H9 (cell line): ENCODE data around the gene CDHR5. TPM values are rescaled to one million over a fixed set of nuclear protein-coding genes. Genes with fewer than 3 reads are reported as not detected.

Source experiments
- DNase-seq: peaks from one replicate; pipeline ENCODE4 v3.0.0-alpha.2; 2017
- H2AFZ ChIP-seq: one replicate; pipeline ENCODE4 v1.6.1; 2013; ENCODE audit warnings: mild to moderate bottlenecking, low read length, control low read depth, moderate library complexity
- H2AK5ac ChIP-seq: 2 replicates; pipeline ENCODE4 v1.6.1; 2013; ENCODE audit warnings: low read length, control low read depth, mixed read lengths; ENCODE audit not compliant: insufficient read length
- H2BK120ac ChIP-seq: one replicate; pipeline ENCODE4 v1.6.1; 2013; ENCODE audit warnings: low read depth, mild to moderate bottlenecking, low read length, control low read depth, inconsistent platforms; ENCODE audit not compliant: poor library complexity, severe bottlenecking
- H2BK12ac ChIP-seq: 2 replicates; pipeline ENCODE4 v1.6.1; 2013; ENCODE audit warnings: low read length, control low read depth, mixed read lengths, low read depth; ENCODE audit not compliant: insufficient read length
- H2BK15ac ChIP-seq: 2 replicates; pipeline ENCODE4 v1.6.1; 2013; ENCODE audit warnings: low read depth, low read length, control low read depth
- H2BK20ac ChIP-seq: one replicate; pipeline ENCODE4 v1.6.1; 2013; ENCODE audit warnings: low read depth, mild to moderate bottlenecking, low read length, control low read depth, inconsistent platforms; ENCODE audit not compliant: poor library complexity, severe bottlenecking
- H2BK5ac ChIP-seq: 2 replicates; pipeline ENCODE4 v1.6.1; 2013; ENCODE audit warnings: low read length, control low read depth, mixed read lengths; ENCODE audit not compliant: insufficient read length
- H3K14ac ChIP-seq: 2 replicates; pipeline ENCODE4 v1.6.1; 2013; ENCODE audit warnings: low read length, control low read depth; ENCODE audit not compliant: insufficient read depth
- H3K18ac ChIP-seq: 2 replicates; pipeline ENCODE4 v1.6.1; 2013; ENCODE audit warnings: low read depth, mild to moderate bottlenecking, mixed read lengths, low read length, control low read depth; ENCODE audit not compliant: insufficient read length
- H3K23ac ChIP-seq: 2 replicates; pipeline ENCODE4 v1.6.1; 2013; ENCODE audit warnings: low read length, control low read depth, mixed read lengths, low read depth; ENCODE audit not compliant: insufficient read length
- H3K23me2 ChIP-seq: 2 replicates; pipeline ENCODE4 v1.6.1; 2013; ENCODE audit warnings: low read depth, mild to moderate bottlenecking, mixed read lengths, low read length, control low read depth; ENCODE audit not compliant: insufficient read length, poor library complexity, severe bottlenecking
- H3K27ac ChIP-seq: 2 replicates; pipeline ENCODE4 v1.5.1; 2013; ENCODE audit warnings: low read length, control low read depth, mixed read lengths, low read depth; ENCODE audit not compliant: insufficient read length
- H3K27me3 ChIP-seq: 2 replicates; pipeline ENCODE4 v1.6.1; 2013; ENCODE audit warnings: low read length, control low read depth, inconsistent platforms; ENCODE audit not compliant: insufficient read depth
- H3K4ac ChIP-seq: 2 replicates; pipeline ENCODE4 v1.6.1; 2013; ENCODE audit warnings: low read depth, mild to moderate bottlenecking, control low read depth, inconsistent platforms, low read length, moderate library complexity
- H3K4me1 ChIP-seq: 2 replicates; pipeline ENCODE4 v1.6.1; 2013; ENCODE audit warnings: low read length, control low read depth, inconsistent platforms; ENCODE audit not compliant: insufficient read depth
- H3K4me2 ChIP-seq: 2 replicates; pipeline ENCODE4 v1.6.1; 2013; ENCODE audit warnings: low read length, control low read depth, mixed read lengths; ENCODE audit not compliant: insufficient read length, insufficient read depth
- H3K56ac ChIP-seq: 2 replicates; pipeline ENCODE4 v1.6.1; 2013; ENCODE audit warnings: low read depth, mild to moderate bottlenecking, mixed read lengths, low read length, control low read depth; ENCODE audit not compliant: insufficient read length
- H3K79me1 ChIP-seq: 2 replicates; pipeline ENCODE4 v1.6.1; 2013; ENCODE audit warnings: low read depth, mild to moderate bottlenecking, moderate library complexity, low read length, control low read depth, inconsistent platforms; ENCODE audit not compliant: insufficient read depth, poor library complexity, severe bottlenecking
- H3K79me2 ChIP-seq: 2 replicates; pipeline ENCODE4 v1.6.1; 2013; ENCODE audit warnings: low read length, control low read depth, inconsistent platforms; ENCODE audit not compliant: insufficient read depth
- H3K9ac ChIP-seq: 2 replicates; pipeline ENCODE4 v1.6.1; 2013; ENCODE audit warnings: low read length, control low read depth, mixed read lengths; ENCODE audit not compliant: insufficient read length; ENCODE audit errors: extremely low read depth
- H3K9me3 ChIP-seq: one replicate; pipeline ENCODE4 v1.6.1; 2013; ENCODE audit warnings: low read depth, low read length, inconsistent platforms; ENCODE audit not compliant: control insufficient read depth
- H3T11ph ChIP-seq: one replicate; pipeline ENCODE4 v1.6.1; 2013; ENCODE audit warnings: mild to moderate bottlenecking, low read length, control low read depth, inconsistent platforms
- H4K20me1 ChIP-seq: one replicate; pipeline ENCODE4 v1.6.1; 2013; ENCODE audit not compliant: control insufficient read depth, insufficient read length, insufficient read depth
- H4K5ac ChIP-seq: 2 replicates; pipeline ENCODE4 v1.6.1; 2013; ENCODE audit warnings: low read depth, mild to moderate bottlenecking, mixed read lengths, low read length, control low read depth; ENCODE audit not compliant: insufficient read length
- H4K8ac ChIP-seq: replicated peaks from 2 replicates; pipeline ENCODE4 v1.6.1; 2013; ENCODE audit warnings: low read length, control low read depth, mixed read lengths, low read depth; ENCODE audit not compliant: insufficient read length
- H4K91ac ChIP-seq: 2 replicates; pipeline ENCODE4 v1.6.1; 2013; ENCODE audit warnings: low read depth, mild to moderate bottlenecking, moderate library complexity, mixed read lengths, low read length, control low read depth; ENCODE audit not compliant: insufficient read length
- H3K27ac Mint-ChIP-seq, 3 experiments: 2 replicates in 2 of 3; 3 replicates in 1 of 3; pipeline ENCODE4 v1.8.0; 2020 to 2021; ENCODE audit warnings: mixed read lengths in 3 of 3, mild to moderate bottlenecking in 1 of 3, moderate library complexity in 1 of 3
- H3K27me3 Mint-ChIP-seq: 2 replicates; pipeline ENCODE4 v1.8.0; 2021; ENCODE audit warnings: low read depth, mild to moderate bottlenecking, moderate library complexity, mixed read lengths
- H3K36me3 Mint-ChIP-seq, 3 experiments: 2 replicates in 2 of 3; 3 replicates in 1 of 3; pipeline ENCODE4 v1.8.0; 2020 to 2021; ENCODE audit warnings: low read depth in 3 of 3, mixed read lengths in 3 of 3; ENCODE audit not compliant: insufficient read depth in 1 of 3
- H3K4me1 Mint-ChIP-seq, 2 experiments: 2 replicates each; pipeline ENCODE4 v1.8.0; 2020; ENCODE audit warnings: mixed read lengths in 2 of 2
- H3K4me3 Mint-ChIP-seq, 2 experiments: 2 replicates in 1 of 2; 3 replicates in 1 of 2; pipeline ENCODE4 v1.8.0; 2020 to 2021; ENCODE audit warnings: mild to moderate bottlenecking in 2 of 2, mixed read lengths in 2 of 2, moderate library complexity in 1 of 2
- H3K9me3 Mint-ChIP-seq, 2 experiments: 2 replicates in 1 of 2; 3 replicates in 1 of 2; pipeline ENCODE4 v1.8.0; 2020; ENCODE audit warnings: mild to moderate bottlenecking in 2 of 2, mixed read lengths in 2 of 2, moderate library complexity in 1 of 2
- CTCF ChIP-seq: fragments of 200-600 bp; sonication (generic); conservative IDR thresholded peaks from 3 replicates; pipeline ENCODE4 v1.8.0; 2021; ENCODE audit warnings: antibody characterized with exemption, mild to moderate bottlenecking
- WGBS: extraction: QIAGEN DNeasy Blood & Tissue Kit; methylation state at CpG from one replicate; pipeline ENCODE4 v1.1.7; 2013; ENCODE audit warnings: missing lambda C conversion rate, low lambda C conversion rate, mixed read lengths; ENCODE audit not compliant: insufficient read length; ENCODE audit errors: extremely low coverage; 5-methylcytosine and 5-hydroxymethylcytosine counted together
- total RNA-seq: library from RNA; stranded (reverse); gene quantifications from 2 replicates; pipeline ENCODE4 v1.2.1, GENCODE V29; 2021

The CDHR5 gene
- total RNA-seq, 1 experiment from 2014 or later, result not detected

- TF ChIP-seq CTCF, result no peak
- Histone ChIP-seq H3K14ac (peak within 1 kb of the TSS; percentile 100), H3K79me2 (peaks cover 40% of the 10 kb centered on the region; the same call in 1 of the 2 replicates), H4K91ac (no peak within 1 kb of the TSS), H3K27ac (peak within 1 kb of the TSS; percentile 12), H4K8ac (no peak within 1 kb of the TSS), H2AFZ (no peak within 1 kb of the TSS), H3K9ac (peak within 1 kb of the TSS; percentile 93), H3K23me2 (peaks cover 16% of the 10 kb centered on the region), H2BK20ac (no peak within 1 kb of the TSS), H2BK15ac (no peak within 1 kb of the TSS), H2BK12ac (no peak within 1 kb of the TSS), H2AK5ac (no peak within 1 kb of the TSS), H2BK5ac (no peak within 1 kb of the TSS), H3K56ac (no peak within 1 kb of the TSS), H3K9me3 (no peaks in the 10 kb centered on the region), H3K18ac (peak within 1 kb of the TSS; percentile 100), H3K4me1 (no peaks in the 10 kb centered on the region), H3K79me1 (peaks cover 10% of the 10 kb centered on the region), H4K20me1 (no peaks in the 10 kb centered on the region), H3K27me3 (no peaks in the 10 kb centered on the region; the same call in 1 of the 2 replicates), H3K4me2 (peak within 1 kb of the TSS; percentile 94), H3K23ac (peak within 1 kb of the TSS; percentile 19), H2BK120ac (peak within 1 kb of the TSS; percentile 95), H3K4ac (no peak within 1 kb of the TSS; the same call in 1 of the 2 replicates), H3T11ph (no peak within 1 kb of the TSS), H4K5ac (no peak within 1 kb of the TSS)
- Mint-ChIP-seq H3K4me1 (peaks cover 28 to 33% of the 10 kb centered on the region in 2 experiments), H3K4me3 (peak within 1 kb of the TSS; percentile 90 to 95), H3K9me3 (no peaks in the 10 kb centered on the region), H3K27ac (peak within 1 kb of the TSS; percentile 100), H3K36me3 (peaks cover 3 to 11% (median 5%) of the 10 kb centered on the region in 3 experiments; a peak in 6 of 7 replicates), H3K27me3 (peaks cover 14% of the 10 kb centered on the region)
- no CpG with 5 or more reads among the region's 99 CpGs for WGBS
- DNase-seq, result peak; percentile 94
Observed at GRCh38 chr11:575996-576768, 48.6 kb downstream of the CDHR5 start, which contains the start of gene PHRF1. PHRF1 (plus strand) TSS chr11:576470; CDS start chr11:581513, 5,043 bp downstream.
